ENCODE results near the gene GNAQ.
"Not testable (repeated sequence)": the region's sequence is repeated elsewhere in the genome, so short reads cannot be mapped to it uniquely, and the experiment has no call there.

Gene GNAQ

GRCh38 chr9:77806741-77807140, 224.9 kb downstream of the GNAQ start:
- no peak for DNase-seq

- DNase-seq, result no peak
Observed at GRCh38 chr9:77805810-77806209, 225.8 kb downstream of the GNAQ start.

DNA sequence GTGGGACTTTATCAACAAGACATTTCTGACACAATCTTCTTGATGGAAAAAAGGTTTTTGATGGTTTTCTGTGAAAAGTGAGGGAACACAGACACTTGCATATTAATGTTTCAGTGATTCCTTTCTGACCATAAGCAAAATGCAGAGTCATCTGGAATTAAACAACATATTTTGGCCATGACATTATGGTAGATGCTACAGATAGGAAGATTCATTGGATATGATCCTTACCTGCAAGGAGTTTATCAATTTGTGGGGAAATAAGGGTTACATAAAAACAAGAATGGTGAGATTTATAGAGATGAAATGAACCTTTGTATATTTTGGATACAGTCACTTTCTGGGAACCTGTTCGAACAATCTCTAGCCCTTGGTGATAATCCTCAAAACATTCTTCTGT, 228.2 kb downstream of the GNAQ start:
- DNase-seq, result no peak

GRCh38 chr9:77802515-77803293, 228.9 kb downstream of the GNAQ start:
- no peak for DNase-seq

DNA sequence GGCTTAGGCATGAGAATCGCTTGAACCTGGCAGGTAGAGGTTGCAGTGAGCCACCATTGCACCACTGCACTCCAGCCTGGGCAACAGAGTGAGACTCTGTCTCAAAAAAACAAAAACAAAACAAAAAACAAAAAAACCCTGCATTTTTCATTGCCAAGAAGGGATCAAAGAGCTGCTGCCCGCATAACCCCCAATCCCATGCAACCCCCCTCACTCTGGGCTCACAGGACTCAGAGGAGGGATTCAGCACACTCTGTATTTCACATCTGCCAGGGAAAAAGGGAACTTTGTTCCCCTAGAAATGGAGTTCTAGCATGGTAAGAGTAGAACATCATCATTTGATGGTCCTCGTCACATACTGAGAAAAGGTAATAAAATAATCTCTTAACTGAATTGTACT, 229.5 kb downstream of the GNAQ start:
- DNase-seq, result no peak

DNA sequence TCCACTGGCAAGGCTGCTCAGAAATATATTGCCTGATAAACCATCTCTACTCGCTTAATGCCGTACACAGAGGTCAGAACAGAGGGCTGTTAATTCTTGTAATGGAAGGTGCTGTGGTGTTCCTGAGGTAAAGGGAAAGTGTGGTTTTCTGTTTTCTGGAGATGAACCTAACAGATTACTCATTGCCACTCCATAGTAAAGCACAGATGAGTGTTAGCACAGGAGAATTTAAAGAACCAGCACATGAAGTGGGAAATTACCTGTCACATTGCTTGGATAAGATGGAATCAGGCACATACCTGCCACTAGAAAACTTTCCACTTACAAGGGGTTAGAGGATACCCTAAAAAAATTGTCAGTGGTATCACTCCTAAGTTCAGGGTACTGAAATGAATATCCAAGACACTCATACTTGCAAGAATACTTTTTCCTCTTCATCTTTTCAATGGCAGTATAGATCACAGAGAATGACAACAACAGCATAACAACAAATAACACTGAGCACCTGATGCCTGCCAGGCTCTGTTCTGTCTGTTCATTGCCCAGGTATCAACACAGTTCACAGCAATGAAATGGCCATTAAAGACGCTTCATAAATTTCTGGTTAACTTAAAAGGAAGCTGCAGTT, 230.6 kb downstream of the GNAQ start:
- no peak for DNase-seq

- no peak for DNase-seq
Observed at GRCh38 chr9:77798140-77798539, 233.5 kb downstream of the GNAQ start.

DNA sequence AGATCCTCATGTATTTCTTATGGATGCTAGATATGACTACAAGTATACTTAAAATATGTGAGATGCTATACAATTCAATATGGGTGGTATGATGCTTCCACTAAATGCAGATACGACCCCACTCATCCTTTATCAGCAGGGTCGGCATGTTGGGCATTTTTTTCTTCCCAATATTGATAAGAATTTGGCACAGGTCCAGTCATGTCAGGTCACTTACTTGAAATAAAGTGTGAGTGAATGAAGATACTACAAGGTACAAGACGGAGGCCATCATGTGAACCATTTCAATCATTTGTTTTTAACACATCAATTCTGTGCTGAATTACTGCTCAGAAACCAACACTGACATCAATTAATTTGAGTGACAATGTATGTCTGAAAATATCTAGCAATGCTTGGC, 236.6 kb downstream of the GNAQ start:
- no peak for DNase-seq

GRCh38 chr9:77793849-77794248, 237.8 kb downstream of the GNAQ start:
- peak in 1 of 2 experiments; percentile 31 for DNase-seq

GRCh38 chr9:77789891-77790290, 241.7 kb downstream of the GNAQ start:
- DNase-seq, result no peak

DNA sequence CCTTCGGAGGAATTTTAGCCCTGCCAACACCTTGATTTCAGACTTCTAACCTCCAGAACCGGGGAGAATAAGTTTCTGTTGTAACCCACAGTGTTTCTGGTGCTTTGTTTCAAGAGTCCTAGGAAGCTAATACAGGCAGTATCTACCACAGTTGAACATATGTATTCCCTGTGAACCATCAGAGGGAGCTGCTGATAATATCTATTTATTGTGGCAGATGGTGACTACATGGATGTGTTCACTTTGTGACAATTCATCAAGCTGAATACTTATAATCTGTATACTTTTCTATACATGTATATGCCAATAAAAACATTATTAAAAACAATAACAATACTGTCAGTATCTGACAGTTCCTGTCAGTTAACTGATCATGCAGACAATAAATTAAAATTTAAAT, 246.3 kb downstream of the GNAQ start:
- no peak for DNase-seq

GRCh38 chr9:77783518-77783917, 248.1 kb downstream of the GNAQ start:
- DNase-seq, result no peak

GRCh38 chr9:77779010-77779409, 252.6 kb downstream of the GNAQ start:
- DNase-seq, result no peak

DNA sequence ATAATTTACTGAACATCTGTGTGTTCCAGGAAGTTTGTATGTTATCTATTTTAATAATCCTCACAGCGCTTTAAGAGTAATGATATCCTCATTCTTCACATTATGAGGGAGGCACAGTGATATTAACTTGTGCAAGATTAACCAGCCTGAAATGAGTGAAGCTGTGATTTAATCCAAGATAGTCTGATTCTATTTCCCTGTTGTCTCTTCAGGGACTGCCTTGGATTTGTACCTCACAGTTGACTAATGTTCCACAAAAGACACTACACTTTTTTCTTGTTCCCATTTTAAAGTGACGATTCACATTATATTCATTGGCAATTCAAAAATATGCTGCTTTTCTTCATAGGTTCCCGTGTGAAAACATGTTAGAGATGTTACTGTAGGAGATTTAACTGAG, 258.2 kb downstream of the GNAQ start:
- DNase-seq, result no peak

DNA sequence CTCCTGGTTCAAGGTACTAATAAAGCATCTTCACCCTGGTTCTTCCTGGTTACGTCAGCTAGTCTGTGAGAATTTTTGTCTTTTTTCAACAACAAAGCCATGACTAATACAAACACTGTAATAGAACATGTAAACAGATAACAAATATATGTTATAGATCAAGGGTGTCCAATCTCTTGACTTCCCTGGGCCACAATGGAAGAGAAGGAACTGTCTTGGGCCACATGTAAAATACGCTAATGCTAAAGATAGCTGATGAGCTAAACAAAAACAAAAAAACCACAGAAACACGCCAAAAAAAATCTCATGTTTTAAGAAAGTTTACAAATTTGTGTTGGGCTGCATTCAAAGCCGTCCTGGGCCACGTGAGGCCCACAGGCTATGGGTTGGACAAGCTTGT, 259.0 kb downstream of the GNAQ start:
- no peak for DNase-seq

DNA sequence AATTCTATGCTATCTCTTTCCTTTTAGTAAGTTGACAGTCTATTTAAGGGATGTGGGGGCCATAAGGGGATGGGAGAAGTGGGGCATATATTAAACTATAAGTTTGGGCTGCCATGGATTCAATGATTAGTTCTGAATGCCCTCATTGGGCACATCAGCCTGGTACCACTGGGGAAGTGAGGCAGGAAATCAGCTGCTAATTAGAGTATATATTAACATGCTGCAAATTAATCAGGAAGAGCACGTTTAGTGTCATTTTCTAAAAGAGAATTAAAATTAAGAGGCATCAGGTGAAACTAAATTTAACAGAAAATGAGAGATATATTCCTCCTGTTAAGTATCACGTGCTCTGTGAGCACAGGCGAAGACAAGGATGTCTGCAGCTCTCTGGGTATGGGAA, 260.4 kb downstream of the GNAQ start:
- no peak for DNase-seq

DNA sequence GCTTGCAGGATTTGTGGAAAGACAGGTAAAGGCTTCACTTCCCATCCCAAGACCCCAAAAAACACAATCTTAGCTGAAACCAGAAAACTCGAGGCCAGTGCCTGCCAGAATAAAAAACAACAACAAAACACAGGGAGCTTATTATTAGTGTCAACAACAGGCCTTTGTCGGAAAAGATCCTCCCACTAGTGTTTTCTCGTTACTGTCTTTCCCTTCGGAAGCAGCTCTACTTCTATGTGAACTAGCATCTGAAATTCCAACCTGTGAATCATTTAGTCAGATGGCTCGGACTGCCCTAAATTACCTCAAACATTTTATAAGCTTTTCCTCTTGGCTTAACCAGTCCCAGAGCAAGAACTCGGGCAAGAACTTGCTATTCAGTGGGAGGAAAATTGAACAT, 261.3 kb downstream of the GNAQ start:
- no peak for DNase-seq

- DNase-seq, result no peak
Observed at GRCh38 chr9:77769246-77769645, 262.4 kb downstream of the GNAQ start.

DNA sequence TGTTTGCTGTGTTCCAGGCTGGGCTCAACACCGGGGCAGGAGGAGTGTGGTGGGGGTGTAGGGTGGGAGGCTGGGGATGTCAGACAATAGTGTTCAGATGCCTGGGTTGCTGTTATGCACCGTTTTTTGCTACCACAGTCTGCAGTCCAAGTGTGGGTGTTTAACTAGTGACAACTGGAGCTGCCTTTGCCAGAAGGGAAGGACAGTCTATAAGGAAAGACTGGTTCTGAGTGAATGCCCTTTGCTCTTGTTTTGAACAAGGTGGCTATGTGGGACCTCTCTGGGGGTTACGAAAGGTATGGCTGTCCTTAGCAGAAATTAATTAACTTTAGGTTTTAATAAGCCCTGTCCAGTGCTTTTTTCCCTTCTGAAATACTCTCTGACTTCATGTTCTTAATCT, 265.0 kb downstream of the GNAQ start:
- no peak for DNase-seq

DNA sequence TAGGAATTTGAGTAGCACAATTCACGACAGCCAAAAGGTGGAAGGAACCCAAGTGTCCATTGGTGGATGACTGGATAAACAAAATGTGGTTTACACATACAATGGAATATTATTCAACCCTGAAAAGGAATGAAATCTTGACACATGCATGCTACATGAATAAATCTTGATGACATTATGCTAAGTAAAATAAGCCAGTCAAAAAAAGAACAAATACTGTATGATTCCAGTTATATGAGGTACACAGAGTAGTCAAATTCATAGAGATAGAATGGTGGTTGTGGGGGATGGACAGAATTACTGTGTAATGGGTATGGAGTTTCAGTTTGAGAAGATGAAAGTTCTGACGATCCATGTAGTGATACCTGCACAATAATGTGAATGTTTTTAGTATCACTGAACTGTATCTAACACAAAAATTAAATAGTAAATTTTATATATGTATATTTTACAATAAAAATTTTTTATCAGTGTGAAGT, 265.8 kb downstream of the GNAQ start:
- DNase-seq, result no peak

DNA sequence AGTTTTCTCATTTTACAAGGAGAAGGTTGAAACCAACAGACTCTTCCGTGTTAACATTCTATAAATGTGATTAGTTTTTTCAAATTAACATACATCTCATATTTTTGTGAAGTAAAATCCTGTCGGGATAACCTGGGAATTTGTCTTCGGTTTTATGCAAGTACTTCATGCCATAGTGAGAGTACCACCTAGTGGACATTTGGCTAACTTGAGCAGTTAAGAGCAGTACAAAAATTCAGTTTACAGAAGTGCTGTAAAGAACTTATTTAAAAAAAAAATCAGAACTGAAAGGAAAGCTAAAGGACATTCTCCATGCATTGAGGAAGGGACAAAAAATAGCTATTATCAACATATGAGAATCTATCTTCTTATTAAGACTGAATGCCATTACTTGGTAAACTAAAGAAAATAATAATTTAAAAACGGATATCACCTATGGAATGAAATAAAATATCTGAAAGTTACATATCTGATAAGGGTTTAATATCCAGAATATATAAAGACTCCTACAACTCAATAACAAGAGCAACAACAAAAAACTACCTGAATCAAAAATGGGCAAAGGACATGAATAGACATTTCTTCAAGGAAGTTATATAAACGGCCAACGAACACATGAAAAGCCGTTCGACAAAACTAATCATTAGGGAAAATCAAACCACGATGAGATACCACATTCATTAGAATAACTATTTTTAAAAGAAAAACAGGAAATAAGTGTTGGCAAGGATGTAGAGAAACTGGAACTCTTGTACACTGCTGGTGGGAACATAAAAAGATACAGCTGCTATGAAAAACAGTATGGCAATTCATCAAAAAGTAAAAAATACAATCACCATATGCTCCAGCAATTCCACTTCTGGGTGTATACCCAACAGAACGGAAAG, 266.5 kb downstream of the GNAQ start:
- peak; percentile 6 to 29 for DNase-seq

DNA sequence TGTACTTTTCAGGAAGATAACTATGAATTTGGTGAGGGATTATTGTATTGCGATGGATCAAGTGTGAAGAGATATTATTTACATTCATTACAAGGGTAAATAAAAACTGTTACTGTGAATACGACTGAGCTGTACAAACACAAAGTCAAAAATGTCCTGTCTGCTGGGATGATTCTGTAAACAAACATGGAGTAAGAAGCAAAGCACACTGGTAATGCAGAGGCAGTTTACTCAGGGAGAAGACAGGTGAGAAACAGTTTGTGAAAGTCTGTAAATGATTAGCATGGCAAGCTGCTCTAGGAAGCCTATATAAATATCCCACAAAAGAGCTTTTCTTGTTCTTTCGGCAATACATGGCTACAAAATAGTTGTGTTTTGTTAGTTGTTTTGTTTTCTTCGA, 268.0 kb downstream of the GNAQ start:
- no peak for DNase-seq

DNA sequence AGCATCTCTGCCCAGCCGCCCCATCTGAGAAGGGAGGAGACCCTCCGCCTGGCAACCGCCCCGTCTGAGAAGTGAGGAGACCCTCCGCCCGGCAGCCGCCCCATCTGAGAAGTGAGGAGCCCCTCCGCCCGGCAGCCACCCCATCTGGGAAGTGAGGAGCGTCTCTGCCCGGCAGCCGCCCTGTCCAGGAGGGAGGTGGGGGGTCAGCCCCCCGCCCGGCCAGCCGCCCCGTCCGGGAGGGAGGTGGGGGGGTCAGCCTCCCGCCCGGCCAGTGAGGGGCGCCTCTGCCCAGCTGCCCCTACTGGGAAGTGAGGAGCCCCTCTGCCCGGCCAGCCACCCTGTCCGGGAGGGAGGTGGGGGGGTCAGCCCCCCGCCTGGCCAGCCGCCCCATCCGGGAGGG, 270.7 kb downstream of the GNAQ start:
- not testable (repeated sequence) for DNase-seq

- no peak for DNase-seq
Observed at GRCh38 chr9:77759391-77759790, 272.2 kb downstream of the GNAQ start.

Data from NCI-H526 (cell line).